ENCODE results near the gene KL.

DNA sequence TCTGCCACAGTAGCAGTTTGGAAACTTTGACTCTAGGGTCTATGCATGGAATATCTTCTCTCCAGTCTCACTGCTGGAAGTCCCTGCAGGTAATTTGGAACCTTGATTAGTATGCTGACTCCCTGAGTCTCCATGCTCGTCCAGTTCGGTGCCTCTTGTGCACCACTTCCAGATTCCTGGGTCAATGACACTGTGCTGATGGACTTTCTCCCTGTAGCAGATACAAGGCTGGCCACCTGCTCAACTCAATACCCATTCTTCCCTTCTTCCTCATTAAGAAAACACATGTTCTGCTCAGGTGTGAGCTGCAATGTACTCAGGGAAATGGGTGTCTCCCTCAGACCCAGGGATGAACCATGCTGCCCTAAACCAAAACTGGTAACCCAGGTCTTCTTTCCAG is 99.1 kb downstream of the KL start:
- TF ChIP-seq, protein P1, sequence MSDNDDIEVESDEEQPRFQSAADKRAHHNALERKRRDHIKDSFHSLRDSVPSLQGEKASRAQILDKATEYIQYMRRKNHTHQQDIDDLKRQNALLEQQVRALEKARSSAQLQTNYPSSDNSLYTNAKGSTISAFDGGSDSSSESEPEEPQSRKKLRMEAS (IDR thresholded peaks at IDR 0.05) = no peak
- TF ChIP-seq REST (IDR thresholded peaks at IDR 0.05; ENCODE audit: low read depth) (no peak), EP300 (IDR thresholded peaks at IDR 0.05; ENCODE audit: borderline replicate concordance) (no peak), NFIC (IDR thresholded peaks at IDR 0.05) (no peak), RAD21 (IDR thresholded peaks at IDR 0.05; ENCODE audit: low read depth) (no peak)

All from Ishikawa (cell line).